A673 (cell line): ENCODE data around the gene HK2.

Experiments used
- CTCF ChIP-seq: fragments of 300-800, 200-600 bp; sonication (generic); conservative IDR thresholded peaks from 2 replicates; pipeline ENCODE4 v1.5.1; 2017; ENCODE audit warnings: low read depth, mild to moderate bottlenecking, antibody characterized with exemption, low read length, moderate library complexity, mixed read lengths
- EZH2 ChIP-seq: fragments of 200-600 bp; sonication (generic); IDR thresholded peaks from 2 replicates; pipeline ENCODE4 v1.6.1; 2017; ENCODE audit warnings: borderline replicate concordance, low read depth, mild to moderate bottlenecking, mixed read lengths, antibody characterized with exemption, low read length; ENCODE audit not compliant: poor library complexity, severe bottlenecking

- TF ChIP-seq CTCF = no peak
- TF ChIP-seq EZH2 = no peak
Measured at GRCh38 chr2:74856004-74856578, 22.2 kb downstream of the HK2 start.
